ENCODE measurements around the gene IGSF21.

DNA sequence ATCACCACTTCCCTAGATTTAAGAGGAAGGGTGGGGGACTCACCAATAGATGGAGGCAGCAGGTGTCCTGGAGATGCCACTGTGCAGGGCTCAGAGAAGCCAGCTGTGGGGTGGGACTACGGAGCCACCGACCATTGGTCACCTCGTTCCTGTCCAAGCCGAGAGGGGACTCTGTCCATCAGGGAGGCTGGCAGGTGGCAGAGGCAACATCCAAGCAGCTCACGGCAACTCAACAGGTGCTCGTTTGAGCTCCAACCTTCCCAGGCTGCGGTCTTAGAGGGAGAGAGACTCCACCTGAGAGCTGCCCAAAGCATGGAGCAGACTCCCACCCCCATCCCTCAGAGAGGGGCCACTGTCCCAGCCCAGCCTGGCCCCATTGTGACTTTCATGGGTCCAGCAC is 71.4 kb downstream of the IGSF21 start:
- TF ChIP-seq CTCF (IDR thresholded peaks at IDR 0.05), result no peak
- no peak for TF ChIP-seq POLR2A (IDR thresholded peaks at IDR 0.05)
